Mucosa of descending colon (tissue), 3 donors: Measurements from ENCODE around the gene PPP1R9B. TPM values are rescaled to one million over a fixed set of nuclear protein-coding genes. Genes with fewer than 3 reads are reported as not detected.

ENCODE experiments used
- ATAC-seq: fragments of 200-7000 bp; cut with Tn5 transposase; one replicate; pipeline ENCODE4 v1.9.1; 2020; ENCODE audit warnings: mild to moderate bottlenecking, moderate library complexity
- DNase-seq, 3 donors: peaks; one replicate each; pipeline ENCODE4 v3.0.0-alpha.2; 2020
- H3K36me3 ChIP-seq: fragments of 200-600 bp; one replicate; pipeline ENCODE4 v1.8.0; 2021; ENCODE audit warnings: low read depth, mild to moderate bottlenecking
- H3K4me1 ChIP-seq: fragments of 200-600 bp; one replicate; pipeline ENCODE4 v1.8.0; 2021; ENCODE audit warnings: low read depth, mild to moderate bottlenecking
- H3K4me3 ChIP-seq: fragments of 200-600 bp; one replicate; pipeline ENCODE4 v1.8.0; 2021; ENCODE audit warnings: mild to moderate bottlenecking
- H3K9me3 ChIP-seq: fragments of 200-600 bp; one replicate; pipeline ENCODE4 v1.8.0; 2021; ENCODE audit warnings: mild to moderate bottlenecking
- CTCF ChIP-seq: fragments of 200-600 bp; IDR thresholded peaks from one replicate; pipeline ENCODE4 v1.8.0; 2022; ENCODE audit warnings: antibody characterized with exemption, mild to moderate bottlenecking
- intact Hi-C, 2 donors: fragments of 100-400 bp; cut with DNase I in 1 of 2; cut with micrococcal nuclease in 1 of 2; formaldehyde crosslinking; loops; one replicate each; pipeline versions ENCODE4 v1.11.0 to v1.11.1; 2022; cut with DNase I, micrococcal nuclease
- total RNA-seq, 3 donors: library from RNA; stranded (reverse); fragmentation: NEBNext Ultra II Directional in 2 of 3; extraction: Animal tissue kit (Norgen Biotek cat#: 25700) in 2 of 3; gene quantifications; one replicate each; pipeline versions ENCODE4 v1.2.1 to v1.2.4, GENCODE V29; 2021 to 2023
- donor health status: DM: no; HTN: no; CAD: no; lungs with moderate emphysema.
- donor health status: DM: no; HTN: no; CAD: no.
- donor health status: DM: no; HTN: yes; CAD: no.

Gene PPP1R9B
- total RNA-seq, 3 donors from 2014 or later, result 27.3 to 47.5 (median 33.1) TPM

DNA sequence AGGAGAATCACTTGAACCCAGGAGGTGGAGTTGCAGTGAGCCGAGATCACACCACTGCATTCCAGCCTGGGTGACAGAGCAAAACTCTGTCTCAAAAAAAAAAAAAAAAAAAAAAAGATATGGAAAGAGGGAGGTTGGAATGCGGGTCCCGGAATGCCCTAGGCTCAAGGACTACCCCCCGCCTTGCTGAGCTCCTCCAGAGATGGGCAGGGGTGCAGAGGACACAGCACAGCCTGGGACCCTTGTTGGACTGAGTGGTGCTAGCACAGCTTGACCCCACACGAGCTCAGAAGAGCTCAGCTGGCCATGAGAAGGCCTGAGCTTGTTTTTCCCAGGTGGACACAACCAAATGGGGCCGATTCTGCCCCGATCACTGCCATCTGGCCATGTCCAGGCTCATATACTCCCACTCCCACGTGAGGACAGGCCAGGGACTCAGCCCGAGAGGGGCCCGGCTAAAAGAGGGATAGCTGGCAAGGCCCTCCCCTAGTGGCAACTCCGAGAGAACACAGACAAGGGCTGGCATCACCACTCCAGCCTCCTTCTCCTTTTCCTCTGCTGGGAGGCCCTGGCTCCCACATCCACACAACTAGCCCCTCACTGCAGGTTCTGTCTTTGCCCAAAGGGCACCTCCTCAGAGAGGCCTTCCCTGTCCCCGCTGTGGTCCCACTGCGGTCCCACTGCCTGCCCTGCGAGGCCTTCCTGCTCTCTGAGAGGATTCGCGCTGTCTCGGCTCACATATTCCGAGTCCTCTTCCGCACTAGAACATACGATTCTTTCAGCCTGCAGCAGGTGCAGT is 26.3 kb upstream of the PPP1R9B start:
- intact Hi-C loops, result loop anchor here in 1 of 2 donors (10.0 kb wide), 1 partner anchor 118 kb away; no protein-coding TSS in a partner anchor
- no peak for ATAC-seq
- H3K4me1 ChIP-seq, result peaks cover 5% of the 10 kb centered on the region

DNA sequence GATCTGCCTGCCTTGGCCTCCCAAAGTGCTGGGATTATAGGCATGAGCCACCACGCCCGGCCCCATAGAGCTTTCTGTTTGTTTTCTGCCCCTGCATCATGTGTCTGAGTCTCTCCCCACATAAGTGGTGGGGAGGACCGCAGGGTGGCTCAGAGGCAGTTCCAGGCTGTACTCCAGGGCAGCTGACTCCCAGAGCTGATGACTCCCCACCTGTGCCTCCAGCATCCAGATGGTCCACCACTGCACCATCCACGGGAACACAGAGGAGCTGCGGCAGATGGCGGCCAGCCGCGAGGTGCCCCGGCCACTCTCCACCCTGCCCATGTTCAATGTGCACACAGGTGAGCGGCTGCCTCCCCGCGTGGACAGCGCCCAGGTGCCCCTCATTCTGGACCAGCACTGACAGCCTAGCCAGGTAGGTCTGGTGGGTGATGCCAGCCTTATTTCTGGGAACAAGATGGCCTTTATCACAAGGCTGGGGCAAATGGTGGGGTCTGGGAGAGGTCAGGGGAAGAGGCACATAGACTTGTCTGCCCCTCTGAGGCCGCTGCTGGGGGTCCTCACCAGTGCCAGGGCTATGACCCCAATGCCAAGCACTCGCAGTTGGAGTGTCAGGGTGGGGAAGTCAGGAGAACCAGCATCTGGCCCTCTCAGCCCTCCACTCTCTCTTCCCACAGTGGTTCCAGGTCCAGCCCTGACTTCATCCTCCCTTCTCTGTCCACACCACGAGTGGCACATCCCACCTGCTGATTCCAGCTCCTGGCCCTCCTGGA is 24.7 kb upstream of the PPP1R9B start:
- Histone ChIP-seq H3K36me3 (no peaks in the 10 kb centered on the region), H3K4me3 (no peak overlapping the region), H3K9me3 (no peaks in the 10 kb centered on the region), H3K4me1 (peaks cover 5% of the 10 kb centered on the region)
- no peak for TF ChIP-seq CTCF
- intact Hi-C loops, result loop anchor here in 1 of 2 donors (10.0 kb wide), 1 partner anchor 120 kb away; no protein-coding TSS in a partner anchor
- DNase-seq (no peak), ATAC-seq (no peak)

More for the DNA sequence above, 26.3 kb upstream of the PPP1R9B start:
- no peak for DNase-seq
- Histone ChIP-seq H3K36me3 (no peaks in the 10 kb centered on the region), H3K9me3 (no peaks in the 10 kb centered on the region), H3K4me3 (no peak overlapping the region)
- TF ChIP-seq CTCF, result no peak

DNA sequence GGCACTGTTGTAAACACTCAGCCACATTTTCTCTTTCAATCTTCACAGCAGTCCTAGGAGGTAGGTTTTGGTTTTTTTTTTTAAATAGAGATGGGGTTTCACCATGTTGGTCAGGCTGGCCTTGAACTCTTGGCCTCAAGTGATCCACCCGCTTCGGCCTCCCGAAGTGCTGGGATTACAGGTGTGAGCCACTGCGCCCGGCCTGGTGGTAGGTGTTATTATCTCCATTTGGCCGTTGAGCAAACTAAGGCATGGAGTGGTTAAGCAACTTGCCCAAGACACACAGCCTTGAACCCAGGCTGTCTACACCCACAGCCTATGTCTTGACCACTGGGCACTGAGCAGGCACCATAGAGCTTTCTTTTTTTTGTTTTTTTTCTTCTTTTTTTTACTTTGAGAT is 24.0 kb upstream of the PPP1R9B start:
- ATAC-seq (no peak), DNase-seq (no peak)
- TF ChIP-seq CTCF, result no peak
- intact Hi-C loops, result loop anchor here in 1 of 2 donors (10.0 kb wide), 1 partner anchor 120 kb away; no protein-coding TSS in a partner anchor
- no peaks in the 10 kb centered on the region for H3K9me3 ChIP-seq
- H3K4me1 ChIP-seq, result peaks cover 5% of the 10 kb centered on the region
- no peak overlapping the region for H3K4me3 ChIP-seq
- no peaks in the 10 kb centered on the region for H3K36me3 ChIP-seq

GRCh38 chr17:50173335-50173941 is 23.0 kb upstream of the PPP1R9B start:
- TF ChIP-seq CTCF, result no peak
- Histone ChIP-seq H3K9me3 (no peaks in the 10 kb centered on the region), H3K36me3 (no peaks in the 10 kb centered on the region), H3K4me1 (peaks cover 5% of the 10 kb centered on the region), H3K4me3 (no peak overlapping the region)
- no peak for ATAC-seq
- peak in 1 of 3 donors; percentile 22 for DNase-seq
- intact Hi-C loops, result loop anchor here in 1 of 2 donors (10.0 kb wide), 1 partner anchor 121 kb away; no protein-coding TSS in a partner anchor

GRCh38 chr17:50172936-50173334 is 22.5 kb upstream of the PPP1R9B start:
- H3K4me3 ChIP-seq, result no peak overlapping the region
- DNase-seq, result no peak
- no peak for TF ChIP-seq CTCF
- peaks cover 2% of the 10 kb centered on the region for H3K4me1 ChIP-seq
- H3K9me3 ChIP-seq, result no peaks in the 10 kb centered on the region
- intact Hi-C loops, result loop anchor here in 1 of 2 donors (10.0 kb wide), 1 partner anchor 122 kb away; no protein-coding TSS in a partner anchor
- no peaks in the 10 kb centered on the region for H3K36me3 ChIP-seq
- ATAC-seq, result no peak
